Stimulated activated CD8-positive, alpha-beta memory T cell treated with anti-CD3 and anti-CD28 coated beads, Interleukin-7, amount 100 ng/mL, for 48 hours (primary cell): ENCODE measurements around the gene GPR173.

Source experiments
- DNase-seq, 2 donors: peaks; one replicate each; pipeline ENCODE4 v3.0.0-alpha.2; 2020; ENCODE audit warnings: low read depth in 1 of 2; ENCODE audit errors: extremely low read depth in 1 of 2

The GPR173 gene

GRCh38 chrX:53065104-53065503 is 16.5 kb downstream of the GPR173 start:
- no peak for DNase-seq

- no peak for DNase-seq
Measured at GRCh38 chrX:53071064-53071463, 22.5 kb downstream of the GPR173 start.

- DNase-seq, result no peak
Measured at GRCh38 chrX:53071604-53072417, 23.2 kb downstream of the GPR173 start.

- no peak for DNase-seq
Measured at GRCh38 chrX:53072418-53073114, 24.0 kb downstream of the GPR173 start.

DNA sequence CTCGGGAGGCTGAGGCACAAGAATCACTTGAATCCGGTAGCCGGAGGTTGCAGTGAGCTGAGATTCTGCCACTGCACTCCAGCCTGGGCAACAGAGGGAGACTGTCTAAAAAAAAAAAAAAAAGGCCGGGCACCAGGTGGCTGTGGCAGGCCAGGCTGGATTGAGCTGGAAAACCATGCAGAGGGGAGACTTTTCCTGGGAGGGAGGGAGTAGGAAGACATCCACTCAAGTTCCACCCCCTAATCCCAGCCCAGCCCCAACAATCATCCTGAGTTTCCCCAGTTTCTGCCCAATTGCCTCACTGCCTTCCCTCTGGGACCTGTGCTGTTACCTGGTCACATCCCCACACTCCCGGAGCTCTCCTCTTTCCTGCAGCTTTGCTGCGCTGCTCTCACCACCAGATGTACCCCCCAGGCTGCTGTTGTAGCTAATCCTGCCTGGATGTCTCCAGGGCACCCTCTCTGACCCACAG is 24.6 kb downstream of the GPR173 start:
- DNase-seq, result no peak

DNA sequence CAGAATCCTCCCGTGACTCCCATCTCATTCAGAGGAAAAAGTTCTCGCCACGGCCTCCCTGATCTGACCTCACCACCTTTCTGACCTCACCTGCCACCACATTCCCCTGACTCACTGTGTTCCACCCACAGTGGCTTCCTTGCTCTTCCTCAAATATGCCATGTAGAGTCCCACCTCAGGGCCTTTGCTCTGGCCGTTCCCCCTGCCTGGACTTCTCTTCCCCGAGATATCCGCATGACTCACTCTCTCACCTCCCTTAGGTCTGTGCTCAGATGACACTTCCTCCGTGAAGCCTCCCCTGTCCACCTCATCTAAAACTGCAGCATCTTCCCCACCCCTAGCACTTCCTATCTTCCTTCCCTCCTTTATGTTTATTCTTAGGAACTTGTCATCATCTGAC is 26.4 kb downstream of the GPR173 start:
- no peak for DNase-seq

DNA sequence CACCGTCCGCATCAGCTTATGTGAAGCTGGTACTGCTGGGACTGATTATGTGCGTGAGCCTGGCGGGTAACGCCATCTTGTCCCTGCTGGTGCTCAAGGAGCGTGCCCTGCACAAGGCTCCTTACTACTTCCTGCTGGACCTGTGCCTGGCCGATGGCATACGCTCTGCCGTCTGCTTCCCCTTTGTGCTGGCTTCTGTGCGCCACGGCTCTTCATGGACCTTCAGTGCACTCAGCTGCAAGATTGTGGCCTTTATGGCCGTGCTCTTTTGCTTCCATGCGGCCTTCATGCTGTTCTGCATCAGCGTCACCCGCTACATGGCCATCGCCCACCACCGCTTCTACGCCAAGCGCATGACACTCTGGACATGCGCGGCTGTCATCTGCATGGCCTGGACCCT is 28.1 kb downstream of the GPR173 start:
- DNase-seq, result no peak

DNA sequence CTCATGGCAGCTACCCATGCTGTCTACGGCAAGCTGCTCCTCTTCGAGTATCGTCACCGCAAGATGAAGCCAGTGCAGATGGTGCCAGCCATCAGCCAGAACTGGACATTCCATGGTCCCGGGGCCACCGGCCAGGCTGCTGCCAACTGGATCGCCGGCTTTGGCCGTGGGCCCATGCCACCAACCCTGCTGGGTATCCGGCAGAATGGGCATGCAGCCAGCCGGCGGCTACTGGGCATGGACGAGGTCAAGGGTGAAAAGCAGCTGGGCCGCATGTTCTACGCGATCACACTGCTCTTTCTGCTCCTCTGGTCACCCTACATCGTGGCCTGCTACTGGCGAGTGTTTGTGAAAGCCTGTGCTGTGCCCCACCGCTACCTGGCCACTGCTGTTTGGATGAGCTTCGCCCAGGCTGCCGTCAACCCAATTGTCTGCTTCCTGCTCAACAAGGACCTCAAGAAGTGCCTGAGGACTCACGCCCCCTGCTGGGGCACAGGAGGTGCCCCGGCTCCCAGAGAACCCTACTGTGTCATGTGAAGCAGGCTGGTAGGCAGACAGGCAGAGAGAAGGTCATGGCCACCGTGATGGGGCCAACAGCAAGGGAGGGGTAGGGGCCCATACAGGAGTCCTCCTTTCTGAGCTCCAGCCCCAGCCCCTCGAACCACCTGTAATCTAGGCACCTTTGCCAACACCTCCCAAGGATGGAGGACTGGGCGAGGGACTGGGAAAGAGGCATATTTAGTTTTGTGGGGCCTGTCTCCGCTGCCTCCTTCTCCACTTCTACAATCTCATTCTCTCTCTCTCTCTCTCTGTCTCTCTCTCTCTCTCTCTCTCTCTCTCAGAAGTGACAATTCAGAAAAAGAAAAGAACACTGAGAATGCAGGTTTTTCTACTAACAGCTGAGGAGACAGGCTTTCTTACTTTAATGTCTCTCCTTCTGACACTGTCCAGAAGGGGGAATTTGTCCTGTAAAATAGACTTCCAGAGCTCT is 28.9 kb downstream of the GPR173 start:
- no peak for DNase-seq

GRCh38 chrX:53078943-53079342 is 30.4 kb downstream of the GPR173 start:
- DNase-seq, result no peak

GRCh38 chrX:53080628-53081580 is 32.3 kb downstream of the GPR173 start:
- no peak for DNase-seq

DNA sequence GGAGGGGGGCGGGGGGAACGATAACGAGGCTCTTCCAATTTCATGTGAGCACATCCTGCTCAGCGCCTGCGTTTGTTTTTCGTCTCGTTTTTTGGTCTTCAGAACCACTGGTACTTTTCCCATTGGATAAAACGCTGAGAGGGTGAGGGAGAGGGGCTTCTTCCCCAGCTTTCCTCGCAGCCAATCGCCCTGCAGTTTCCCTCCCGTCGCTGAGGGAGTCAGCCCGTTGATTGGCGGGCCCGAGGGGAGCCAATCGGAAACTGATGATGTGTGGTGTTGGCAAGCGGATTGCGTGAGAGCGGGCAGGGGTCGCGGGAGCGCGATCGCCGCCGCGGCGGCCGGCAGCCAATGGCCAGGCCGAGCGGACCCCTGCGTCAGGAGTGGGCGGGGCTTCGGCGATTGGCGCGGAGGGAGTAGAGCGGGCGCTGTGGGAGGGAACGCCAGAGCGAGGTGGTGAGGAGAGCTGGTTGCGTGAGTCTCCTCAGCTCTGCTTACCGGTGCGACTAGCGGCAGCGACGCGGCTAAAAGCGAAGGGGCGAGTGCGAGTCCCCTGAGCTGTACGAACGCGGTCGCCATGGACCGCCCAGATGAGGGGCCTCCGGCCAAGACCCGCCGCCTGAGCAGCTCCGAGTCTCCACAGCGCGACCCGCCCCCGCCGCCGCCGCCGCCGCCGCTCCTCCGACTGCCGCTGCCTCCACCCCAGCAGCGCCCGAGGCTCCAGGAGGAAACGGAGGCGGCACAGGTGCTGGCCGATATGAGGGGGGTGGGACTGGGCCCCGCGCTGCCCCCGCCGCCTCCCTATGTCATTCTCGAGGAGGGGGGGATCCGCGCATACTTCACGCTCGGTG is 33.6 kb downstream of the GPR173 start, which contains the start of gene TSPYL2:
TSPYL2 (plus strand) TSS at position 443 of the 848 bp plus-strand sequence; CDS start at position 575, 132 bp downstream.
- DNase-seq, result peak; percentile 78 to 89

GRCh38 chrX:53082773-53083616 is 34.4 kb downstream of the GPR173 start:
- no peak for DNase-seq

DNA sequence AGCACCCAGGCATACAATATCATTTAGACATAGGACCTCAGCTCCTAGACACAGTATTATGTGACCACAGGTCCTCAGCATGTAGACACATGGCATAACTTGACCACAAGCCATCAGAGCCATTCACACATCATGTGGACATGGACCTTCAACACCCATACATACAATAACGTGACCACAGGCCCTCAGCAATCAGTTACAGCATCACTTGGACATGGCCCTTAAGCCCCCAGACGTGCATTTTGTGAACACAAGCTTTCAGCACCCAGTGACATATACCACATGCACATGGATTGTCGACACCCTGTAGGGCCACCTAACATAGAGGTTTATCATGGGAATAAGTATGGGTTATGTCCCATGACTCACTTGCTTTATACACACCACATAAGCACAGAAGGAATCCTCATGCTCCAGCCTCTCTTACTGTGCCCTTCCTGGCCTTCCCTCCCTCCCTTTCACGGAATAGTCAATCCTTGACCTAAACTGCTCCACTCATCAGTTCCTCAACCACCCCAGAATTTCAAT is 35.5 kb downstream of the GPR173 start:
- no peak for DNase-seq

GRCh38 chrX:53084863-53085262 is 36.3 kb downstream of the GPR173 start:
- no peak for DNase-seq

- no peak for DNase-seq
Measured at GRCh38 chrX:53085661-53086229, 37.2 kb downstream of the GPR173 start.

- no peak for DNase-seq
Measured at GRCh38 chrX:53086464-53086863, 37.9 kb downstream of the GPR173 start.

- DNase-seq, result no peak
Measured at GRCh38 chrX:53087388-53087831, 38.8 kb downstream of the GPR173 start.
